Stimulated activated CD4-positive, alpha-beta T cell treated with anti-CD3 and anti-CD28 coated beads, Interleukin-2, amount 100 ng/mL, for 4 hours (primary cell): Measurements from ENCODE around the gene OR10G8.
"Not testable (repeated sequence)": the region's sequence is repeated elsewhere in the genome, so short reads cannot be mapped to it uniquely, and the experiment has no call there.

Experiments
- DNase-seq: peaks from one replicate; pipeline ENCODE4 v3.0.0-alpha.2; 2020; ENCODE audit warnings: low read depth

The OR10G8 gene

GRCh38 chr11:124026498-124026897 lies at the start of gene OR10G8:
Gene OR10G8 (plus strand): TSS chr11:124026798. CDS start chr11:124029623, 2,825 bp downstream.
- no peak for DNase-seq

- DNase-seq, result no peak
Observed at GRCh38 chr11:123977731-123978347, 48.8 kb upstream of the OR10G8 start, which contains the start of gene OR10S1. Gene OR10S1 (minus strand): TSS chr11:123977781. CDS start chr11:123977664, 117 bp downstream.

GRCh38 chr11:123979311-123979710 lies 47.3 kb upstream of the OR10G8 start:
- DNase-seq, result no peak

GRCh38 chr11:123995119-123995518 lies 31.5 kb upstream of the OR10G8 start, which contains the start of gene OR10G6:
Gene OR10G6 (minus strand): TSS chr11:123995161. CDS start chr11:123995161, 0 bp downstream.
- no peak for DNase-seq

GRCh38 chr11:124012697-124013096 lies 13.9 kb upstream of the OR10G8 start, which contains the start of gene OR10G4:
Gene OR10G4 (plus strand): TSS chr11:124012997. CDS start chr11:124015575, 2,578 bp downstream.
- DNase-seq, result no peak

GRCh38 chr11:124015837-124016236 lies 10.8 kb upstream of the OR10G8 start:
- not testable (repeated sequence) for DNase-seq

- DNase-seq, result no peak
Observed at GRCh38 chr11:124036666-124037065, 10.1 kb downstream of the OR10G8 start.

- no peak for DNase-seq
Observed at GRCh38 chr11:124039557-124039956, 13.0 kb downstream of the OR10G8 start.

GRCh38 chr11:124041254-124041653 lies 14.7 kb downstream of the OR10G8 start, which contains the start of gene OR10G7:
Gene OR10G7 (minus strand): TSS chr11:124041325. CDS start chr11:124039001, 2,324 bp downstream.
- DNase-seq, result no peak

- no peak for DNase-seq
Observed at GRCh38 chr11:124043420-124043819, 16.8 kb downstream of the OR10G8 start.

GRCh38 chr11:124050748-124051147 lies 24.1 kb downstream of the OR10G8 start:
- DNase-seq, result no peak

- DNase-seq, result no peak
Observed at GRCh38 chr11:124052966-124053365, 26.4 kb downstream of the OR10G8 start.

GRCh38 chr11:124068601-124069110 lies 42.1 kb downstream of the OR10G8 start:
- no peak for DNase-seq

- DNase-seq, result peak; percentile 16
Observed at GRCh38 chr11:124069429-124070401, 43.1 kb downstream of the OR10G8 start.

GRCh38 chr11:124070915-124071622 lies 44.5 kb downstream of the OR10G8 start:
- DNase-seq, result peak; percentile 39

GRCh38 chr11:124071623-124071948 lies 45.0 kb downstream of the OR10G8 start:
- DNase-seq, result no peak

GRCh38 chr11:124072147-124072546 lies 45.5 kb downstream of the OR10G8 start:
- DNase-seq, result no peak

- no peak for DNase-seq
Observed at GRCh38 chr11:124074554-124074953, 48.0 kb downstream of the OR10G8 start.

- no peak for DNase-seq
Observed at GRCh38 chr11:124075492-124075840, 48.9 kb downstream of the OR10G8 start.

GRCh38 chr11:124075841-124076651 lies 49.4 kb downstream of the OR10G8 start:
- no peak for DNase-seq

- no peak for DNase-seq
Observed at GRCh38 chr11:124077266-124077665, 50.7 kb downstream of the OR10G8 start.
